Peyer's patch (tissue), 4 donors: Measurements from ENCODE around the gene VPS33A. TPM values are rescaled to one million over a fixed set of nuclear protein-coding genes. Genes with fewer than 3 reads are reported as not detected.

Source experiments
- DNase-seq, 3 donors: peaks; one replicate each; pipeline ENCODE4 v3.0.0-alpha.2; 2017 to 2019
- H3K27ac ChIP-seq, 4 donors: fragments of 200-600 bp; sonication (generic); one replicate each; pipeline ENCODE4 v1.5.1; 2016 to 2019
- H3K27me3 ChIP-seq, 2 donors: fragments of 200-600 bp; sonication (generic); one replicate each; pipeline ENCODE4 v1.5.1; 2019
- H3K36me3 ChIP-seq, 3 donors: fragments of 200-600 bp; sonication (generic); one replicate each; pipeline ENCODE4 v1.5.1; 2016 to 2019
- H3K4me1 ChIP-seq, 4 donors: fragments of 200-600 bp; sonication (generic); one replicate each; pipeline ENCODE4 v1.5.1; 2016 to 2019
- H3K4me3 ChIP-seq, 4 donors: fragments of 200-600 bp; sonication (generic); 1 replicate in 3 of 4; 2 replicates in 1 of 4; pipeline ENCODE4 v1.5.1; 2016 to 2019; ENCODE audit warnings: mild to moderate bottlenecking in 1 of 4
- H3K9me3 ChIP-seq, 4 donors: fragments of 200-600 bp; sonication (generic); one replicate each; pipeline ENCODE4 v1.5.1; 2016 to 2019; ENCODE audit warnings: mild to moderate bottlenecking in 1 of 4
- CTCF ChIP-seq, 6 experiments: fragments of 450-650 bp in 4 of 6; fragments of 200-600 bp in 2 of 6; sonication (generic) in 1 of 6; IDR thresholded peaks; one replicate each; pipeline ENCODE4 v1.5.1; 2017 to 2019; ENCODE audit warnings: antibody characterized with exemption in 6 of 6, mild to moderate bottlenecking in 3 of 6, moderate library complexity in 1 of 6
- POLR2A ChIP-seq, 2 donors: fragments of 450-650 bp; IDR thresholded peaks; one replicate each; pipeline ENCODE4 v1.5.1; 2017; ENCODE audit warnings: antibody characterized with exemption in 2 of 2, mild to moderate bottlenecking in 2 of 2, moderate library complexity in 2 of 2
- total RNA-seq, 4 donors: library from RNA; depleted of rRNA; stranded (reverse); fragments of >200 nt; gene quantifications; one replicate each; pipeline ENCODE4 v1.1.0, GENCODE V29; 2016

The VPS33A gene
- total RNA-seq, 4 donors from 2014 or later: 13.1 to 18.2 (median 16.7) TPM

GRCh38 chr12:122206976-122207375 lies 59.3 kb downstream of the VPS33A start:
- no peak overlapping the region for H3K4me3 ChIP-seq
- peak in 1 of 3 donors; percentile 36 for DNase-seq
- peaks cover 0 to 18% of the 10 kb centered on the region in 2 donors for H3K27me3 ChIP-seq
- peaks cover 0 to 18% (median 14%) of the 10 kb centered on the region in 4 donors for H3K4me1 ChIP-seq
- H3K27ac ChIP-seq: no peak overlapping the region
- H3K36me3 ChIP-seq: peaks cover 0 to 51% (median 0%) of the 10 kb centered on the region in 3 donors
- H3K9me3 ChIP-seq: no peaks in the 10 kb centered on the region
- TF ChIP-seq POLR2A (IDR thresholded peaks at IDR 0.05): no peak
- TF ChIP-seq CTCF (IDR thresholded peaks at IDR 0.05): no peak

- H3K9me3 ChIP-seq: no peaks in the 10 kb centered on the region
- H3K36me3 ChIP-seq: peaks cover 0 to 45% (median 0%) of the 10 kb centered on the region in 3 donors
- no peak overlapping the region for H3K27ac ChIP-seq
- TF ChIP-seq POLR2A (IDR thresholded peaks at IDR 0.05) (no peak), CTCF (IDR thresholded peaks at IDR 0.05) (no peak)
- no peak overlapping the region for H3K4me3 ChIP-seq
- peak in 1 of 3 donors; percentile 45 for DNase-seq
- peaks cover 0 to 18% of the 10 kb centered on the region in 2 donors for H3K27me3 ChIP-seq
- peaks cover 0 to 18% (median 14%) of the 10 kb centered on the region in 4 donors for H3K4me1 ChIP-seq
These were observed 60.0 kb downstream of the VPS33A start for GRCh38 chr12:122206111-122206881.

- TF ChIP-seq POLR2A (IDR thresholded peaks at IDR 0.05) (no peak), CTCF (IDR thresholded peaks at IDR 0.05) (no peak)
- Histone ChIP-seq H3K27ac (no peak overlapping the region), H3K36me3 (peaks cover 0 to 37% (median 0%) of the 10 kb centered on the region in 3 donors), H3K4me3 (no peak overlapping the region), H3K9me3 (no peaks in the 10 kb centered on the region), H3K4me1 (peaks cover 0 to 23% (median 14%) of the 10 kb centered on the region in 4 donors), H3K27me3 (peaks cover 0 to 18% of the 10 kb centered on the region in 2 donors)
- peak in 1 of 3 donors; percentile 38 for DNase-seq
These were observed 61.0 kb downstream of the VPS33A start for GRCh38 chr12:122205053-122205925.

GRCh38 chr12:122204167-122205052 lies 61.9 kb downstream of the VPS33A start:
- Histone ChIP-seq H3K9me3 (no peaks in the 10 kb centered on the region), H3K27me3 (peaks cover 0 to 18% of the 10 kb centered on the region in 2 donors), H3K36me3 (peaks cover 0 to 28% (median 0%) of the 10 kb centered on the region in 3 donors), H3K4me1 (peaks cover 0 to 23% (median 14%) of the 10 kb centered on the region in 4 donors), H3K4me3 (peak overlapping the region; percentile 43 to 72 (median 64)), H3K27ac (peak overlapping the region in 1 of 4 donors; percentile 17)
- peak in 1 of 3 donors; percentile 49 for DNase-seq
- no peak for TF ChIP-seq POLR2A (IDR thresholded peaks at IDR 0.05)
- TF ChIP-seq CTCF (IDR thresholded peaks at IDR 0.05): no peak
